A549 (cell line): ENCODE results near the gene RCHY1. TPM values are rescaled to one million over a fixed set of nuclear protein-coding genes. Genes with fewer than 3 reads are reported as not detected.

ENCODE experiments used
- ATAC-seq, 2 experiments: fragments of 200-7000 bp in 1 of 2; fragments of >200 bp in 1 of 2; cut with Nextera tagmentation in 1 of 2; cut with Tn5 transposase in 1 of 2; 3 replicates each; pipeline versions ENCODE4 v1.8.0 to v1.9.1; 2018 to 2020; ENCODE audit warnings: mild to moderate bottlenecking in 1 of 2, moderate library complexity in 1 of 2
- CTCF ChIA-PET: fragments of 300-600 bp; sonication (Branson Sonifier 250); formaldehyde crosslinking; extraction: SDS; loops from one replicate; lab custom pipeline; 2021; ENCODE audit warnings: antibody characterized with exemption, inconsistent platforms; lab: Yijun Ruan, JAX
- POLR2A ChIA-PET: fragments of 350-600 bp; formaldehyde crosslinking; extraction: SDS; loops from one replicate; lab custom pipeline; 2021; ENCODE audit warnings: antibody characterized with exemption, inconsistent platforms; lab: Yijun Ruan, JAX
- DNase-seq, 2 experiments: peaks; one replicate each; pipeline versions ENCODE4 v3.0.0 to v3.0.0-alpha.2; 2011 to 2016; ENCODE audit warnings: low read depth in 1 of 2, low spot score in 1 of 2
- FAIRE-seq: peaks from 2 replicates; lab custom pipeline; 2011; peaks lifted over from hg19 to GRCh38; lab: Jason Lieb, UNC
- H3K27ac ChIP-seq, 2 experiments: fragments of >200 bp; sonication (Bioruptor Twin); formaldehyde crosslinking; 3 replicates each; pipeline ENCODE4 v1.5.1; 2016 to 2017
- H3K4me1 ChIP-seq: fragments of >200 bp; sonication (Bioruptor Twin); formaldehyde crosslinking; 3 replicates; pipeline ENCODE4 v1.6.1; 2016
- H3K4me2 ChIP-seq: fragments of >200 bp; sonication (Bioruptor Twin); formaldehyde crosslinking; 3 replicates; pipeline ENCODE4 v1.6.1; 2016
- H3K4me3 ChIP-seq: fragments of >200 bp; sonication (Bioruptor Twin); formaldehyde crosslinking; 3 replicates; pipeline ENCODE4 v1.5.1; 2016
- H3K9me3 ChIP-seq: fragments of >200 bp; sonication (Bioruptor Twin); formaldehyde crosslinking; 3 replicates; pipeline ENCODE4 v1.6.1; 2016
- ATOH8 ChIP-seq: fragments of 250-450 bp; sonication (Bioruptor Pico); IDR thresholded peaks from 2 replicates; pipeline ENCODE4 v1.5.0; 2020; ENCODE audit warnings: low read depth, mild to moderate bottlenecking, moderate library complexity
- BHLHE40 ChIP-seq: IDR thresholded peaks from 2 replicates; pipeline ENCODE4 v1.6.1; 2012; ENCODE audit warnings: low read depth, low read length, inconsistent platforms
- CEBPB ChIP-seq, 2 experiments: fragments of >200 bp in 1 of 2; sonication (Bioruptor Twin) in 1 of 2; formaldehyde crosslinking in 1 of 2; IDR thresholded peaks; 2 replicates each; pipeline ENCODE4 v1.6.1; 2012 to 2016
- CHD2 ChIP-seq: fragments of 150-350 bp; IDR thresholded peaks from 2 replicates; pipeline ENCODE4 v1.6.1; 2014; ENCODE audit warnings: low read length; ENCODE audit not compliant: partially characterized antibody
- CTCF ChIP-seq: fragments of >200 bp; sonication (Bioruptor Twin); formaldehyde crosslinking; IDR thresholded peaks from 3 replicates; pipeline ENCODE4 v1.5.1; 2016
- EHMT2 ChIP-seq: fragments of 200-600 bp; sonication (generic); IDR thresholded peaks from 2 replicates; pipeline ENCODE4 v1.6.1; 2016; ENCODE audit warnings: antibody characterized with exemption, low read depth, mild to moderate bottlenecking, moderate library complexity
- EP300 ChIP-seq, 2 experiments: fragments of >200 bp; sonication (Bioruptor Twin); formaldehyde crosslinking; IDR thresholded peaks; 2 replicates in 1 of 2; 3 replicates in 1 of 2; pipeline ENCODE4 v1.6.1; 2016 to 2017
- ESRRA ChIP-seq: fragments of 150-350 bp; IDR thresholded peaks from 2 replicates; pipeline ENCODE4 v1.6.1; 2014; ENCODE audit warnings: mild to moderate bottlenecking, low read length, borderline replicate concordance
- FOSB ChIP-seq: fragments of 250-450 bp; sonication (Bioruptor Pico); IDR thresholded peaks from 2 replicates; pipeline ENCODE4 v1.5.0; 2020; ENCODE audit warnings: mild to moderate bottlenecking, moderate library complexity
- HES2 ChIP-seq: fragments of >200 bp; sonication (Bioruptor Twin); formaldehyde crosslinking; IDR thresholded peaks from 2 replicates; pipeline ENCODE4 v1.6.1; 2016
- HMGXB4 ChIP-seq: fragments of 250-450 bp; sonication (Bioruptor Pico); IDR thresholded peaks from 2 replicates; pipeline ENCODE4 v1.5.0; 2021; ENCODE audit warnings: mild to moderate bottlenecking, moderate library complexity, borderline replicate concordance
- MAFK ChIP-seq: fragments of 450-650 bp; IDR thresholded peaks from 2 replicates; pipeline ENCODE4 v1.6.1; 2014; ENCODE audit not compliant: partially characterized antibody
- MAZ ChIP-seq: fragments of 150-350 bp; IDR thresholded peaks from 2 replicates; pipeline ENCODE4 v1.6.1; 2014; ENCODE audit warnings: antibody characterized with exemption, low read depth, low read length, borderline replicate concordance
- PHF8 ChIP-seq: fragments of 200-600 bp; sonication (generic); IDR thresholded peaks from 2 replicates; pipeline ENCODE4 v1.6.1; 2016; ENCODE audit warnings: low read depth, mild to moderate bottlenecking, antibody characterized with exemption, moderate library complexity, borderline replicate concordance
- POLR2A ChIP-seq: IDR thresholded peaks from 2 replicates; pipeline ENCODE4 v1.6.1; 2012; ENCODE audit warnings: mild to moderate bottlenecking, low read length
- POLR2AphosphoS2 ChIP-seq: conservative IDR thresholded peaks from 2 replicates; pipeline ENCODE4 v1.6.1; 2012; ENCODE audit warnings: low read length, improper control_type of control experiment, inconsistent platforms
- RAD21 ChIP-seq, 2 experiments: fragments of >200 bp in 1 of 2; sonication (Bioruptor Twin) in 1 of 2; formaldehyde crosslinking in 1 of 2; IDR thresholded peaks in 1 of 2; conservative IDR thresholded peaks in 1 of 2; 2 replicates in 1 of 2; 3 replicates in 1 of 2; pipeline ENCODE4 v1.6.1; 2012 to 2018; ENCODE audit warnings: inconsistent platforms in 1 of 2
- RARB ChIP-seq: fragments of 250-450 bp; sonication (Bioruptor Pico); IDR thresholded peaks from 2 replicates; pipeline ENCODE4 v1.8.0; 2021; ENCODE audit warnings: mild to moderate bottlenecking, moderate library complexity
- RNF2 ChIP-seq: fragments of 200-600 bp; sonication (generic); IDR thresholded peaks from 2 replicates; pipeline ENCODE4 v1.6.1; 2016; ENCODE audit warnings: low read depth, mild to moderate bottlenecking, antibody characterized with exemption, moderate library complexity, borderline replicate concordance
- SMC3 ChIP-seq: fragments of >200 bp; sonication (Bioruptor Twin); formaldehyde crosslinking; IDR thresholded peaks from 3 replicates; pipeline ENCODE4 v1.6.1; 2018; ENCODE audit warnings: inconsistent platforms
- TP53 ChIP-seq: fragments of 250-450 bp; sonication (Bioruptor Pico); IDR thresholded peaks from 2 replicates; pipeline ENCODE4 v1.5.0; 2021; ENCODE audit warnings: mild to moderate bottlenecking, moderate library complexity
- ZNF302 ChIP-seq: fragments of 250-450 bp; sonication (Bioruptor Pico); IDR thresholded peaks from 2 replicates; pipeline ENCODE4 v1.9.0; 2021; ENCODE audit warnings: inconsistent platforms, mild to moderate bottlenecking, moderate library complexity
- WGBS: methylation state at CpG from one replicate; pipeline ENCODE4 v1.1.6; 2017; ENCODE audit errors: missing lambda C conversion rate; 5-methylcytosine and 5-hydroxymethylcytosine counted together
- polyA plus RNA-seq, 4 experiments: library from polyadenylated mRNA; depleted of rRNA in 3 of 4; stranded (reverse); fragments of >200 nt; fragmentation: RNase III in 1 of 4; extraction: RNeasy Plus Mini Kit Qiagen cat#74134 plus additional on column Dnase treatment in 1 of 4; gene quantifications; 2 replicates in 3 of 4; 3 replicates in 1 of 4; pipeline ENCODE4 v1.2.3, GENCODE V29; 2011 to 2017

Gene RCHY1
- polyA plus RNA-seq, 2 of the 4 experiments (the other 2 are of a cell fraction), result 19.1 to 27.4 TPM

- CTCF ChIA-PET, result interaction anchor here (1.7 kb wide), 1 partner anchor 538 kb away, joined by 4 read pairs; the partner anchor contains the start of gene PARM1
- FAIRE-seq, result no peak
- Histone ChIP-seq H3K4me1 (no peaks in the 10 kb centered on the region), H3K4me2 (no peak overlapping the region), H3K27ac (no peak overlapping the region), H3K9me3 (no peaks in the 10 kb centered on the region)
- 100% methylated on average over 1 of the region's 1 CpG for WGBS
- no peak for TF ChIP-seq RAD21 (conservative IDR thresholded peaks at IDR 0.05 in 1 of 2, IDR thresholded peaks at IDR 0.05 in 1 of 2)
- peak; percentile 24 to 52; a peak in 2 of 4 replicates for TF ChIP-seq CEBPB (IDR thresholded peaks at IDR 0.05)
- TF ChIP-seq, all 56 proteins: peak for 1
- DNase-seq, result no peak
- ATAC-seq, result no peak
- POLR2A ChIA-PET, result no interaction called here
- no peak overlapping the region for H3K4me3 ChIP-seq
Observed at GRCh38 chr4:75469896-75470295, 44.3 kb downstream of the RCHY1 start.

- peak; percentile 68 for TF ChIP-seq MAFK
- TF ChIP-seq BHLHE40, result no peak
- no peak for TF ChIP-seq EP300 (IDR thresholded peaks at IDR 0.05)
- Histone ChIP-seq H3K4me1 (no peaks in the 10 kb centered on the region), H3K9me3 (no peaks in the 10 kb centered on the region), H3K4me2 (no peak overlapping the region), H3K4me3 (no peak overlapping the region), H3K27ac (no peak overlapping the region)
- ChIA-PET CTCF (no interaction called here), POLR2A (no interaction called here)
- ATAC-seq, result no peak
- FAIRE-seq, result no peak
- 16% methylated on average over 3 of the region's 3 CpGs for WGBS
- DNase-seq, result no peak
Observed at GRCh38 chr4:75457365-75457764, 56.8 kb downstream of the RCHY1 start.

GRCh38 chr4:75434105-75434504, 80.1 kb downstream of the RCHY1 start:
- Histone ChIP-seq H3K4me2 (no peak overlapping the region), H3K4me1 (no peaks in the 10 kb centered on the region), H3K4me3 (no peak overlapping the region), H3K9me3 (no peaks in the 10 kb centered on the region), H3K27ac (no peak overlapping the region)
- ATAC-seq, result no peak
- FAIRE-seq, result no peak
- TF ChIP-seq HMGXB4 (CRISPR knock-in tag), result no peak
- TF ChIP-seq CTCF, result no peak
- no peak for TF ChIP-seq HES2
- TF ChIP-seq FOSB (CRISPR knock-in tag), result no peak
- TF ChIP-seq PHF8, result no peak
- ChIA-PET CTCF (no interaction called here), POLR2A (no interaction called here)
- no peak for DNase-seq
- 0% methylated on average over 2 of the region's 2 CpGs for WGBS

- DNase-seq (peak; percentile 16 to 25), FAIRE-seq (no peak), ATAC-seq (peak; percentile 87 to 92)
- H3K4me1 ChIP-seq, result no peaks in the 10 kb centered on the region
- H3K4me3 ChIP-seq, result no peak overlapping the region
- POLR2A ChIA-PET, result no interaction called here
- H3K4me2 ChIP-seq, result no peak overlapping the region
- CTCF ChIA-PET, result interaction anchor here (1.0 kb wide), 1 partner anchor 500 kb away, joined by 3 read pairs; the partner anchor contains the start of gene PARM1
- TF ChIP-seq TP53 (CRISPR knock-in tag) (no peak), FOSB (CRISPR knock-in tag) (no peak), MAZ (no peak), RAD21 (conservative IDR thresholded peaks at IDR 0.05 in 1 of 2, IDR thresholded peaks at IDR 0.05 in 1 of 2) (no peak), EHMT2 (no peak), RNF2 (no peak), RARB (no peak), POLR2AphosphoS2 (no peak), ESRRA (no peak), ZNF302 (CRISPR knock-in tag) (no peak), SMC3 (no peak), CHD2 (no peak), ATOH8 (CRISPR knock-in tag) (no peak), POLR2A (no peak), BHLHE40 (no peak)
- no peaks in the 10 kb centered on the region for H3K9me3 ChIP-seq
- H3K27ac ChIP-seq, result no peak overlapping the region
Observed at GRCh38 chr4:75432683-75433082, 81.5 kb downstream of the RCHY1 start.
